Chondrocyte (in vitro differentiated cells): ENCODE measurements around the gene ZHX3. TPM values are rescaled to one million over a fixed set of nuclear protein-coding genes. Genes with fewer than 3 reads are reported as not detected.

Experiments used
- DNase-seq: peaks from one replicate; pipeline ENCODE4 v3.0.0; 2021; ENCODE audit warnings: mixed read lengths, low spot score
- H3K27ac Mint-ChIP-seq: one replicate; pipeline ENCODE4 v1.8.0; 2021; ENCODE audit warnings: mild to moderate bottlenecking, moderate library complexity, mixed read lengths; ENCODE audit not compliant: unreplicated experiment
- H3K27me3 Mint-ChIP-seq: 2 replicates; pipeline ENCODE4 v1.8.0; 2021; ENCODE audit warnings: low read depth, mixed read lengths
- H3K36me3 Mint-ChIP-seq: 2 replicates; pipeline ENCODE4 v1.8.0; 2021; ENCODE audit warnings: low read depth, mixed read lengths
- H3K4me1 Mint-ChIP-seq: 2 replicates; pipeline ENCODE4 v1.8.0; 2021; ENCODE audit warnings: low read depth, mild to moderate bottlenecking, mixed read lengths
- H3K4me3 Mint-ChIP-seq: one replicate; pipeline ENCODE4 v1.8.0; 2021; ENCODE audit warnings: mild to moderate bottlenecking, moderate library complexity, mixed read lengths; ENCODE audit not compliant: unreplicated experiment
- H3K9me3 Mint-ChIP-seq: 2 replicates; pipeline ENCODE4 v1.8.0; 2021; ENCODE audit warnings: low read depth, mixed read lengths
- total RNA-seq: library from RNA; stranded (reverse); gene quantifications from 3 replicates; pipeline ENCODE4 v1.2.1, GENCODE V29; 2021
- TF ChIP-seq, protein P1 (sequence below): fragments of 200-600 bp; sonication (generic); IDR thresholded peaks from 2 replicates; pipeline ENCODE4 v1.5.0; 2021; ENCODE audit warnings: antibody characterized with exemption, mild to moderate bottlenecking, moderate library complexity

ZHX3 gene
- total RNA-seq, 1 donor from 2014 or later: 52.9 TPM

DNA sequence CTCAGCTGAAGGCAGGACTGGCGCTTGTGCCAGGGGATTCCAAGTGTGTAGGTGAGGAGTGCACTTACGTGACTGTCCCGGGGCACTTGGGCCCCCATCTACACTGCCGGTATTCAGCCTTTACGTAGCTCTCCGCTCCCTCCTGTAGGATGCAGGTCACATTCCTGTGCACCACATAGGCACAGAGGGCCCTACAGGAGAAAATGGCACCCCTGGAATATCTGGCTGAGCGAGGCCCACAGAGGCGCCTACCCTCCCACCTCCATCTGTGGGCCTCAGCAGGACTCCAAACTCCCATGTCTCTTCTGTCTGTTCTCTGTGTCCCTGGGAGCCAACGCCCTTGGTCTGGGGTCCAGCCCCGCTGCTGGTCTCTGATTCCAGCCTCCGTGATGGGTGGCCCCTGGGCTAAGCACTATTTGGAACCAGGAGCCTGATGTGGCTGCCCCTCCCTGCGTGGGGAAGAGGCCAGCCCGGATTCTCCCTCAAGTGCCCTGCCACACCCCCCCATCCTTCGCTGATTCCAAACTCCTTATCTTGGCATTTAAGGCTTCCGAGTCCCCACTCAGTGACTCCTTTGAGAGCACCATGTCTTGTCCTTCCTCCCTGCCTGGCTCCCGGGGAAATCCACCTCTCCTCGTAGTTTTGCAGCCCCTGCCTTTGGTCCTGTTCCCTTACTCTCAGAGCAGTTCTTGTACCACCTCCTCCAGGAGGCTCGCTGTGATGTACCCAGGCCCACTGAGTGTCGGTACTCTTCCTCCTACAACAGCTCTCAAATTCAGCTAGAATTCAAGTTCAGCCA, 47.6 kb upstream of the ZHX3 start:
- H3K27me3 Mint-ChIP-seq: peaks cover 13% of the 10 kb centered on the region
- H3K36me3 Mint-ChIP-seq: no peaks in the 10 kb centered on the region
- H3K4me1 Mint-ChIP-seq: peaks cover 6% of the 10 kb centered on the region
- H3K4me3 Mint-ChIP-seq: peak overlapping the region; percentile 44
- H3K9me3 Mint-ChIP-seq: no peaks in the 10 kb centered on the region
- H3K27ac Mint-ChIP-seq: no peak overlapping the region
- TF ChIP-seq, protein P1, sequence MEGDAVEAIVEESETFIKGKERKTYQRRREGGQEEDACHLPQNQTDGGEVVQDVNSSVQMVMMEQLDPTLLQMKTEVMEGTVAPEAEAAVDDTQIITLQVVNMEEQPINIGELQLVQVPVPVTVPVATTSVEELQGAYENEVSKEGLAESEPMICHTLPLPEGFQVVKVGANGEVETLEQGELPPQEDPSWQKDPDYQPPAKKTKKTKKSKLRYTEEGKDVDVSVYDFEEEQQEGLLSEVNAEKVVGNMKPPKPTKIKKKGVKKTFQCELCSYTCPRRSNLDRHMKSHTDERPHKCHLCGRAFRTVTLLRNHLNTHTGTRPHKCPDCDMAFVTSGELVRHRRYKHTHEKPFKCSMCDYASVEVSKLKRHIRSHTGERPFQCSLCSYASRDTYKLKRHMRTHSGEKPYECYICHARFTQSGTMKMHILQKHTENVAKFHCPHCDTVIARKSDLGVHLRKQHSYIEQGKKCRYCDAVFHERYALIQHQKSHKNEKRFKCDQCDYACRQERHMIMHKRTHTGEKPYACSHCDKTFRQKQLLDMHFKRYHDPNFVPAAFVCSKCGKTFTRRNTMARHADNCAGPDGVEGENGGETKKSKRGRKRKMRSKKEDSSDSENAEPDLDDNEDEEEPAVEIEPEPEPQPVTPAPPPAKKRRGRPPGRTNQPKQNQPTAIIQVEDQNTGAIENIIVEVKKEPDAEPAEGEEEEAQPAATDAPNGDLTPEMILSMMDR: no peak
- DNase-seq: peak; percentile 56

DNA sequence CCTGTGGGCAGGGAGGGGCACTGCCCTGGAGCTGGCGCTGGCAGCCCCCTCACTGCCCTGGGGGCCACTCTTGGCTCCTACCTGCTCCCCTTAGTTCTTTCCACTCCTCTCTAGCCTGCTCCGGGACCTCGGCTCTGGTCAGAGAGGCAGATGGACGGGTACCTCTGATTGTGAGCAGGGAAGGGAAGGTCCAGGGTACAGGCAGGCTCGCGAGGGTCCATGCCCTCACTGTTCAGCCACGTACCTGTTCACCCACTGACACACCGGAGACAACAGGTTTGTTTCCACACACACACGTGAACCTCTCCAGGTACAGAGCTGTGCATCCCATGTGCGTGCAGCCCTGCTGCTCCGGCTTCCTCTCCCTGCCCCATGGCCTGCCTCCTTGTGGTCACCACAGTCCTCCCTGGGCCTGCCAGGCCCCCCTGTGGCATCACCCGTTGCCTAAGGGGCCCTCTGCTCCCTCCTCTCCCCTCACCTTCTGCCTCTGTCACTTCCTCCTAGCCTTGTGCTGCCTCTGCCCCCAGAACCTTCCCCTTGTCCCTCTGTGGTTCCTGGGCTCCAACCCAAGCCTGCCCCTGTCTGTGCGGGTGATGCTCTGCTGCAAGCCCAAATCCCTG, 46.8 kb upstream of the ZHX3 start:
- Mint-ChIP-seq H3K4me1 (peaks cover 6% of the 10 kb centered on the region), H3K9me3 (no peaks in the 10 kb centered on the region), H3K27ac (no peak overlapping the region), H3K36me3 (no peaks in the 10 kb centered on the region), H3K4me3 (no peak overlapping the region), H3K27me3 (peaks cover 13% of the 10 kb centered on the region)
- TF ChIP-seq, protein P1: peak; percentile 11
- DNase-seq: no peak

DNA sequence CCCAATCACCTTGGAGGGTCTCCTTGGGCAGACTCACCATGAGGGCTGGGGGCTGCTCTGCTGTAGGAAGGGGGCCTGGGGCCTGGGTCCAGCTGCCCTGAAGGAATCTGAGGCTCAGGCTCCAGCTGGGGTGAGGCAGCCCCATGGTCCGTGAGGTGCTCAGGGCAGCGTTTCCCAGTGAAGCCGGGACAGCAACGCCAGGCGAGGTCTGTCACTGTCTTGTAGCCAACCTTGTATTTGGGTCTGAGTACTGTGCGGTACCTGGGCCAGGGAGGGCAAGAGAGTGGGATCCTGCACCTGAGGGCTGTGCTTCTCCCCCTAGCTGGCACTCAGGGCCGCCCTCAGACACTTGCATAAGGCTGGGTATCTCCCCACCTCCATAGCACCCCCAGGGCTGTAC, 46.1 kb upstream of the ZHX3 start:
- H3K36me3 Mint-ChIP-seq: no peaks in the 10 kb centered on the region
- H3K9me3 Mint-ChIP-seq: no peaks in the 10 kb centered on the region
- peaks cover 6% of the 10 kb centered on the region for H3K4me1 Mint-ChIP-seq
- TF ChIP-seq, protein P1: no peak
- DNase-seq: no peak
- no peak overlapping the region for H3K27ac Mint-ChIP-seq
- H3K4me3 Mint-ChIP-seq: no peak overlapping the region
- H3K27me3 Mint-ChIP-seq: peaks cover 13% of the 10 kb centered on the region

DNA sequence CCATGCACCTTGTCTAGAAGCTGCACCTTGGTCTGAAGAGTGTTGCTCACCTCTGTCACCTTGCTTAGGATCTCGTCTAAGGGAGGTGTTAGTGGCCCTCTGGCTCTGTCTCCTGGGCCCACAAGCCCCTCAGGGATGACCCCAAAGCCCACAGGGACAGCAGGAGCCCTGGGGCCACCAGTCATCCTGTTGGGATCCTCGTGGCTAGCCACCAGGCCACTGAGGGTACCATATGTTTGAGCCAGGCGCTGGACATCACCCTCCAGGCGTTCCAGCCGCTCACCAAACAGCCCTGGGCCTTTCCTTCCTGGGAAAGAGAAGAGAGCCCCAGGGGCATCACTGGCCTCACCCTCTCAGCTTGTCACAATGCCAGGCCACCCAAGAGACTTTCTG, 45.2 kb upstream of the ZHX3 start:
- no peaks in the 10 kb centered on the region for H3K36me3 Mint-ChIP-seq
- H3K4me3 Mint-ChIP-seq: no peak overlapping the region
- no peaks in the 10 kb centered on the region for H3K9me3 Mint-ChIP-seq
- H3K27ac Mint-ChIP-seq: no peak overlapping the region
- peaks cover 6% of the 10 kb centered on the region for H3K4me1 Mint-ChIP-seq
- TF ChIP-seq, protein P1: no peak
- H3K27me3 Mint-ChIP-seq: peaks cover 13% of the 10 kb centered on the region
- no peak for DNase-seq

DNA sequence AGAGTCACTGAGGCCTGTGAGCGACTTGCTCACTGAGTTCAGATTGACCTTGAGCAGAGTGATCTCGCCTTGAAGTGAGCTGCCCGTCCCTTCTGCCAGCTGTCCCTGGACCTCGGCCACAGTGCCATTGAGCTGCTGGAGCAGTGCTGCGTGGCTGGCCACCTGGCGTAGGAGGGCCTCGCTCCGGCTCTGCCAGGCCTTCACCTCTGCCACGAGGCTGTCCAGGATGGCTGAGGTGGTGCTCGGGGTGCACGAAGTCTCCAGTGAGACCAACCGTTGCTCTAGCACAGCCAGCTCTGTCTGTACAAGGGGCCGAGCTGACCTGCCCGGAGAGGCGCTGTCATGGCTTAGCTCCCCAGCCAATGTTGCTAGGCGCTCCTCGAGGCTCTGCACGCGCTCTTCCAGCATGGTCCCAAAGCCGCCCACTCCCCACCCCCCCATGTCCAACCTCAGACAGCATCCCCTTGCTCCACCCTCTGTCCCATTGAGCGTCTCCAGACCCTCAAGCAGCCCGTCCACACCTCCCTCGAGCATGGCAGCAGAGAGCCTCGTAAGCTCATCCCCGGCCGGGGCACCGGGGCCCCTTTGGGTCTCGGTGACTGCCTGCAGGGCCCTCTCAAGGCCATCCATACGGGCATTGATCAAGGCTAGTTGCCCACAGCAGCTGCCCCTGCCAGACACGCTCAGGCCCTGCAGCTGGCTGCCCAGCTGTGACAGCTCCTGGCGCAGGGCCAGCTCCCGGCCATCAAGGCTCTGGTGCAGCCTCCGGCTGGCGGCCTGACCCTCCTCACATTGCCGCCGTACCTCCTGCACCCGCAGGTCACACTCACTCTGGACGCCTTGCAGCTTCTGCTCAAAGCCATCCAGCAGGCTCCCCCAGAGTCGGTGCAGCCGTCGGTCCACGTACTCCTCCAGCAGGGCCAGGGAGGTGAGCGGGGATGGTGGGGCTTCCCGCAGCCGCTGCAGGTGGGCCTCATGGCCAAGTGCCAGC, 44.5 kb upstream of the ZHX3 start:
- TF ChIP-seq, protein P1: no peak
- H3K27me3 Mint-ChIP-seq: peaks cover 8% of the 10 kb centered on the region
- H3K4me1 Mint-ChIP-seq: peaks cover 3% of the 10 kb centered on the region
- no peaks in the 10 kb centered on the region for H3K9me3 Mint-ChIP-seq
- no peaks in the 10 kb centered on the region for H3K36me3 Mint-ChIP-seq
- H3K4me3 Mint-ChIP-seq: no peak overlapping the region
- H3K27ac Mint-ChIP-seq: no peak overlapping the region
- no peak for DNase-seq
